Measurements from ENCODE around the gene LHFPL5.

LHFPL5 gene

GRCh38 chr6:35781290-35781689, 23.9 kb upstream of the LHFPL5 start:
- no peak for DNase-seq (ENCODE audit: low read depth)
- H3K4me3 ChIP-seq (ENCODE audit: low read length): no peak overlapping the region
- TF ChIP-seq, protein P1, sequence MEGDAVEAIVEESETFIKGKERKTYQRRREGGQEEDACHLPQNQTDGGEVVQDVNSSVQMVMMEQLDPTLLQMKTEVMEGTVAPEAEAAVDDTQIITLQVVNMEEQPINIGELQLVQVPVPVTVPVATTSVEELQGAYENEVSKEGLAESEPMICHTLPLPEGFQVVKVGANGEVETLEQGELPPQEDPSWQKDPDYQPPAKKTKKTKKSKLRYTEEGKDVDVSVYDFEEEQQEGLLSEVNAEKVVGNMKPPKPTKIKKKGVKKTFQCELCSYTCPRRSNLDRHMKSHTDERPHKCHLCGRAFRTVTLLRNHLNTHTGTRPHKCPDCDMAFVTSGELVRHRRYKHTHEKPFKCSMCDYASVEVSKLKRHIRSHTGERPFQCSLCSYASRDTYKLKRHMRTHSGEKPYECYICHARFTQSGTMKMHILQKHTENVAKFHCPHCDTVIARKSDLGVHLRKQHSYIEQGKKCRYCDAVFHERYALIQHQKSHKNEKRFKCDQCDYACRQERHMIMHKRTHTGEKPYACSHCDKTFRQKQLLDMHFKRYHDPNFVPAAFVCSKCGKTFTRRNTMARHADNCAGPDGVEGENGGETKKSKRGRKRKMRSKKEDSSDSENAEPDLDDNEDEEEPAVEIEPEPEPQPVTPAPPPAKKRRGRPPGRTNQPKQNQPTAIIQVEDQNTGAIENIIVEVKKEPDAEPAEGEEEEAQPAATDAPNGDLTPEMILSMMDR (IDR thresholded peaks at IDR 0.05; ENCODE audit: insufficient read depth, low read depth, low read length, missing control alignments): no peak

- no peak overlapping the region for H3K4me3 ChIP-seq (ENCODE audit: low read length)
- peak; percentile 40 for DNase-seq (ENCODE audit: low read depth)
- TF ChIP-seq, protein P1 (IDR thresholded peaks at IDR 0.05; ENCODE audit: insufficient read depth, low read depth, low read length, missing control alignments): no peak
Observed at GRCh38 chr6:35782424-35782823, 22.7 kb upstream of the LHFPL5 start.

DNA sequence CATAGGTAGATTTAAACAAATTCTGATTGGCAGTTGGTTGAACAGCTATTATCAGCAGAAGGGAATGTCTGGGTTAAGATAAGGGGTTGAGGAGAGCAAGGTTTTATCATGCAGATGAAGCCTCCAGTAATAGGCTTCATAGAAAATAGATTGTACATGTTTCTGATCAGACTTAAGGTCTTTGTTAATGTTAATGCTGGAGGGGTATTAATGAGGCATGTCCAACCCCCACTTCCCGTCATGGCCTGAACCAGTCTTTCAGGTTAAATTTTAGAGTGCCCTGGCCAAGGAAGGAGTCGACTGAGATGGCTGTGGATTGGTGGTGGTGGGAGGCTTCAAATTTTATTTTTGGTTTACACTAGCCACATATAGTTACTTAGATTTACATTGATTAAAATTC, 21.0 kb upstream of the LHFPL5 start:
- TF ChIP-seq, protein P1 (IDR thresholded peaks at IDR 0.05; ENCODE audit: insufficient read depth, low read depth, low read length, missing control alignments): no peak
- no peak for DNase-seq (ENCODE audit: low read depth)
- no peak overlapping the region for H3K4me3 ChIP-seq (ENCODE audit: low read length)

GRCh38 chr6:35786272-35786671, 18.9 kb upstream of the LHFPL5 start:
- H3K4me3 ChIP-seq (ENCODE audit: low read length): no peak overlapping the region
- DNase-seq (ENCODE audit: low read depth): no peak
- TF ChIP-seq, protein P1 (IDR thresholded peaks at IDR 0.05; ENCODE audit: insufficient read depth, low read depth, low read length, missing control alignments): no peak

- no peak overlapping the region for H3K4me3 ChIP-seq (ENCODE audit: low read length)
- TF ChIP-seq, protein P1 (IDR thresholded peaks at IDR 0.05; ENCODE audit: insufficient read depth, low read depth, low read length, missing control alignments): no peak
- no peak for DNase-seq (ENCODE audit: low read depth)
Observed at GRCh38 chr6:35786810-35787209, 18.3 kb upstream of the LHFPL5 start.

GRCh38 chr6:35787266-35788218, 17.6 kb upstream of the LHFPL5 start:
- no peak overlapping the region for H3K4me3 ChIP-seq (ENCODE audit: low read length)
- no peak for DNase-seq (ENCODE audit: low read depth)
- TF ChIP-seq, protein P1 (IDR thresholded peaks at IDR 0.05; ENCODE audit: insufficient read depth, low read depth, low read length, missing control alignments): no peak
